HepG2 (cell line): ENCODE results near the gene RANBP3L. TPM values are rescaled to one million over a fixed set of nuclear protein-coding genes. Genes with fewer than 3 reads are reported as not detected.

Source experiments
- AFF4 ChIP-seq: sonication (generic); formaldehyde crosslinking; IDR thresholded peaks from 2 replicates; pipeline ENCODE4 v1.4.0; 2020; ENCODE audit warnings: missing genetic modification reagents
- E2F5 ChIP-seq: sonication (generic); formaldehyde crosslinking; conservative IDR thresholded peaks from 2 replicates; pipeline ENCODE4 v1.4.0; 2020; ENCODE audit warnings: missing genetic modification reagents
- EHMT2 ChIP-seq: fragments of 200-600 bp; sonication (generic); IDR thresholded peaks from 2 replicates; pipeline ENCODE4 v1.7.0; 2017; ENCODE audit warnings: antibody characterized with exemption, low read depth, low read length, borderline replicate concordance
- HNF4A ChIP-seq: sonication (generic); formaldehyde crosslinking; IDR thresholded peaks from 2 replicates; pipeline ENCODE4 v1.4.0; 2020; ENCODE audit warnings: missing genetic modification reagents
- NFE2L1 ChIP-seq: sonication (generic); formaldehyde crosslinking; IDR thresholded peaks from 2 replicates; pipeline ENCODE4 v1.4.0; 2020; ENCODE audit warnings: missing genetic modification reagents, mild to moderate bottlenecking, borderline replicate concordance
- NFE2L2 ChIP-seq: fragments of 150-350 bp; IDR thresholded peaks from 2 replicates; pipeline ENCODE4 v1.6.1; 2014; ENCODE audit warnings: low read length
- RARA ChIP-seq: IDR thresholded peaks from 2 replicates; pipeline ENCODE4 v1.6.1; 2016; ENCODE audit warnings: missing genetic modification reagents, missing compliant biosample characterization
- SNAPC5 ChIP-seq: sonication (generic); formaldehyde crosslinking; IDR thresholded peaks from 2 replicates; pipeline ENCODE4 v1.8.1; 2023; ENCODE audit warnings: mild to moderate bottlenecking, missing genetic modification reagents, borderline replicate concordance
- TFDP2 ChIP-seq: sonication (generic); formaldehyde crosslinking; IDR thresholded peaks from 2 replicates; pipeline ENCODE4 v1.4.0; 2020; ENCODE audit warnings: missing genetic modification reagents
- TIGD3 ChIP-seq: sonication (generic); formaldehyde crosslinking; IDR thresholded peaks from 2 replicates; pipeline ENCODE4 v1.5.1; 2020; ENCODE audit warnings: mild to moderate bottlenecking, missing genetic modification reagents, borderline replicate concordance
- ZEB1 ChIP-seq: IDR thresholded peaks from 2 replicates; pipeline ENCODE4 v1.6.1; 2012; ENCODE audit warnings: mild to moderate bottlenecking, low read depth, inconsistent platforms; ENCODE audit not compliant: insufficient replicate concordance
- ZNF30 ChIP-seq: sonication (generic); formaldehyde crosslinking; IDR thresholded peaks from 2 replicates; pipeline ENCODE4 v1.5.0; 2020; ENCODE audit warnings: mild to moderate bottlenecking, missing genetic modification reagents
- ZNF343 ChIP-seq: sonication (generic); formaldehyde crosslinking; IDR thresholded peaks from 2 replicates; pipeline ENCODE4 v1.4.0; 2020; ENCODE audit warnings: mild to moderate bottlenecking, missing genetic modification reagents
- polyA plus RNA-seq, 8 experiments: library from polyadenylated mRNA; depleted of rRNA in 3 of 8; stranded (reverse) in 7 of 8; unstranded in 1 of 8; fragments of >200 nt; fragmentation: Illumina TruSeq in 4 of 8; extraction: Trizol in 4 of 8; gene quantifications; 2 replicates each; pipeline versions ENCODE4 v1.2.1 to v1.2.3, GENCODE V29; 2011 to 2016; ENCODE audit warnings: low read depth in 4 of 8, missing spikeins in 1 of 8, mixed read lengths in 1 of 8; ENCODE audit not compliant: insufficient read depth in 1 of 8
- total RNA-seq, 5 experiments: library from RNA; depleted of rRNA; stranded (reverse); fragments of >200 nt; fragmentation: Illumina TruSeq; extraction: Trizol; gene quantifications; 2 replicates each; pipeline ENCODE4 v1.2.3, GENCODE V29; 2016; ENCODE audit warnings: low read depth in 1 of 5
- TF ChIP-seq, protein P1 (sequence below): sonication (generic); formaldehyde crosslinking; IDR thresholded peaks from 2 replicates; pipeline ENCODE4 v1.4.0; 2020; ENCODE audit warnings: missing genetic modification reagents
- TF ChIP-seq, protein P2 (sequence below): sonication (generic); formaldehyde crosslinking; IDR thresholded peaks from 2 replicates; pipeline ENCODE4 v1.4.0; 2020; ENCODE audit warnings: missing genetic modification reagents, mild to moderate bottlenecking, borderline replicate concordance

Gene RANBP3L
- total and polyA plus RNA-seq, 2 of the 13 experiments (the other 11 are each of a cell fraction or from before 2014, with no cell fraction given) = 0.09 TPM; not detected in 1

GRCh38 chr5:36239370-36240293 is 62.1 kb downstream of the RANBP3L start (continued):
- no peak for TF ChIP-seq AFF4 (CRISPR knock-in tag)
- no peak for TF ChIP-seq SNAPC5 (CRISPR knock-in tag)
- TF ChIP-seq, protein P1, sequence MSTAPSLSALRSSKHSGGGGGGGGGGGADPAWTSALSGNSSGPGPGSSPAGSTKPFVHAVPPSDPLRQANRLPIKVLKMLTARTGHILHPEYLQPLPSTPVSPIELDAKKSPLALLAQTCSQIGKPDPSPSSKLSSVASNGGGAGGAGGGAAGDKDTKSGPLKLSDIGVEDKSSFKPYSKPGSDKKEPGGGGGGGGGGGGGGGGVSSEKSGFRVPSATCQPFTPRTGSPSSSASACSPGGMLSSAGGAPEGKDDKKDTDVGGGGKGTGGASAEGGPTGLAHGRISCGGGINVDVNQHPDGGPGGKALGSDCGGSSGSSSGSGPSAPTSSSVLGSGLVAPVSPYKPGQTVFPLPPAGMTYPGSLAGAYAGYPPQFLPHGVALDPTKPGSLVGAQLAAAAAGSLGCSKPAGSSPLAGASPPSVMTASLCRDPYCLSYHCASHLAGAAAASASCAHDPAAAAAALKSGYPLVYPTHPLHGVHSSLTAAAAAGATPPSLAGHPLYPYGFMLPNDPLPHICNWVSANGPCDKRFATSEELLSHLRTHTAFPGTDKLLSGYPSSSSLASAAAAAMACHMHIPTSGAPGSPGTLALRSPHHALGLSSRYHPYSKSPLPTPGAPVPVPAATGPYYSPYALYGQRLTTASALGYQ (CRISPR knock-in tag) = peak; percentile 87
- peak; percentile 63 for TF ChIP-seq HNF4A (CRISPR knock-in tag)
- TF ChIP-seq, protein P2, sequence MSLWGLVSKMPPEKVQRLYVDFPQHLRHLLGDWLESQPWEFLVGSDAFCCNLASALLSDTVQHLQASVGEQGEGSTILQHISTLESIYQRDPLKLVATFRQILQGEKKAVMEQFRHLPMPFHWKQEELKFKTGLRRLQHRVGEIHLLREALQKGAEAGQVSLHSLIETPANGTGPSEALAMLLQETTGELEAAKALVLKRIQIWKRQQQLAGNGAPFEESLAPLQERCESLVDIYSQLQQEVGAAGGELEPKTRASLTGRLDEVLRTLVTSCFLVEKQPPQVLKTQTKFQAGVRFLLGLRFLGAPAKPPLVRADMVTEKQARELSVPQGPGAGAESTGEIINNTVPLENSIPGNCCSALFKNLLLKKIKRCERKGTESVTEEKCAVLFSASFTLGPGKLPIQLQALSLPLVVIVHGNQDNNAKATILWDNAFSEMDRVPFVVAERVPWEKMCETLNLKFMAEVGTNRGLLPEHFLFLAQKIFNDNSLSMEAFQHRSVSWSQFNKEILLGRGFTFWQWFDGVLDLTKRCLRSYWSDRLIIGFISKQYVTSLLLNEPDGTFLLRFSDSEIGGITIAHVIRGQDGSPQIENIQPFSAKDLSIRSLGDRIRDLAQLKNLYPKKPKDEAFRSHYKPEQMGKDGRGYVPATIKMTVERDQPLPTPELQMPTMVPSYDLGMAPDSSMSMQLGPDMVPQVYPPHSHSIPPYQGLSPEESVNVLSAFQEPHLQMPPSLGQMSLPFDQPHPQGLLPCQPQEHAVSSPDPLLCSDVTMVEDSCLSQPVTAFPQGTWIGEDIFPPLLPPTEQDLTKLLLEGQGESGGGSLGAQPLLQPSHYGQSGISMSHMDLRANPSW = no peak; the same call in 1 of the 2 replicates
- TF ChIP-seq ZEB1 = peak; percentile 30
- no peak for TF ChIP-seq ZNF30 (CRISPR knock-in tag)
- peak; percentile 76 for TF ChIP-seq RARA (CRISPR knock-in tag)
- no peak for TF ChIP-seq TIGD3
- no peak for TF ChIP-seq ZNF343 (CRISPR knock-in tag)
- TF ChIP-seq TFDP2 (CRISPR knock-in tag) = 0 out of 2 replicates have a peak, but pooled peaks have one; percentile 18
- TF ChIP-seq E2F5 (CRISPR knock-in tag) = no peak
- no peak for TF ChIP-seq NFE2L2
- no peak for TF ChIP-seq NFE2L1 (CRISPR knock-in tag)
- no peak for TF ChIP-seq EHMT2
